ENCODE results near the gene TP53RK.
A peak's percentile ranks its signal among the peaks of the same experiment; 100 is the strongest.

Gene TP53RK

GRCh38 chr20:46694484-46694883, 5.2 kb upstream of the TP53RK start:
- in situ Hi-C loops (cut with HindIII; ENCODE audit: low pct_ligation_motif_present, low sequenced_read_pairs): no loop called here
- DNase-seq: no peak

GRCh38 chr20:46691196-46691595, 2.0 kb upstream of the TP53RK start:
- Histone ChIP-seq H3K27me3 (replicated peaks) (no peaks in the 10 kb centered on the region), H3K36me3 (replicated peaks) (no peaks in the 10 kb centered on the region), H3K4me3 (ENCODE audit: low read depth, low read length) (no peak overlapping the region), H3K27ac (no peak overlapping the region)
- no peak for DNase-seq
- in situ Hi-C loops (cut with HindIII; ENCODE audit: low pct_ligation_motif_present, low sequenced_read_pairs): no loop called here
- TF ChIP-seq, protein P1, sequence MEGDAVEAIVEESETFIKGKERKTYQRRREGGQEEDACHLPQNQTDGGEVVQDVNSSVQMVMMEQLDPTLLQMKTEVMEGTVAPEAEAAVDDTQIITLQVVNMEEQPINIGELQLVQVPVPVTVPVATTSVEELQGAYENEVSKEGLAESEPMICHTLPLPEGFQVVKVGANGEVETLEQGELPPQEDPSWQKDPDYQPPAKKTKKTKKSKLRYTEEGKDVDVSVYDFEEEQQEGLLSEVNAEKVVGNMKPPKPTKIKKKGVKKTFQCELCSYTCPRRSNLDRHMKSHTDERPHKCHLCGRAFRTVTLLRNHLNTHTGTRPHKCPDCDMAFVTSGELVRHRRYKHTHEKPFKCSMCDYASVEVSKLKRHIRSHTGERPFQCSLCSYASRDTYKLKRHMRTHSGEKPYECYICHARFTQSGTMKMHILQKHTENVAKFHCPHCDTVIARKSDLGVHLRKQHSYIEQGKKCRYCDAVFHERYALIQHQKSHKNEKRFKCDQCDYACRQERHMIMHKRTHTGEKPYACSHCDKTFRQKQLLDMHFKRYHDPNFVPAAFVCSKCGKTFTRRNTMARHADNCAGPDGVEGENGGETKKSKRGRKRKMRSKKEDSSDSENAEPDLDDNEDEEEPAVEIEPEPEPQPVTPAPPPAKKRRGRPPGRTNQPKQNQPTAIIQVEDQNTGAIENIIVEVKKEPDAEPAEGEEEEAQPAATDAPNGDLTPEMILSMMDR (IDR thresholded peaks at IDR 0.05; ENCODE audit: low read depth, low read length, missing control alignments): no peak

More at GRCh38 chr20:46694484-46694883, 5.2 kb upstream of the TP53RK start:
- TF ChIP-seq, protein P1 (IDR thresholded peaks at IDR 0.05; ENCODE audit: low read depth, low read length, missing control alignments): no peak
- Histone ChIP-seq H3K27ac (no peak overlapping the region), H3K27me3 (replicated peaks) (no peaks in the 10 kb centered on the region), H3K4me3 (ENCODE audit: low read depth, low read length) (no peak overlapping the region), H3K36me3 (replicated peaks) (no peaks in the 10 kb centered on the region)

DNA sequence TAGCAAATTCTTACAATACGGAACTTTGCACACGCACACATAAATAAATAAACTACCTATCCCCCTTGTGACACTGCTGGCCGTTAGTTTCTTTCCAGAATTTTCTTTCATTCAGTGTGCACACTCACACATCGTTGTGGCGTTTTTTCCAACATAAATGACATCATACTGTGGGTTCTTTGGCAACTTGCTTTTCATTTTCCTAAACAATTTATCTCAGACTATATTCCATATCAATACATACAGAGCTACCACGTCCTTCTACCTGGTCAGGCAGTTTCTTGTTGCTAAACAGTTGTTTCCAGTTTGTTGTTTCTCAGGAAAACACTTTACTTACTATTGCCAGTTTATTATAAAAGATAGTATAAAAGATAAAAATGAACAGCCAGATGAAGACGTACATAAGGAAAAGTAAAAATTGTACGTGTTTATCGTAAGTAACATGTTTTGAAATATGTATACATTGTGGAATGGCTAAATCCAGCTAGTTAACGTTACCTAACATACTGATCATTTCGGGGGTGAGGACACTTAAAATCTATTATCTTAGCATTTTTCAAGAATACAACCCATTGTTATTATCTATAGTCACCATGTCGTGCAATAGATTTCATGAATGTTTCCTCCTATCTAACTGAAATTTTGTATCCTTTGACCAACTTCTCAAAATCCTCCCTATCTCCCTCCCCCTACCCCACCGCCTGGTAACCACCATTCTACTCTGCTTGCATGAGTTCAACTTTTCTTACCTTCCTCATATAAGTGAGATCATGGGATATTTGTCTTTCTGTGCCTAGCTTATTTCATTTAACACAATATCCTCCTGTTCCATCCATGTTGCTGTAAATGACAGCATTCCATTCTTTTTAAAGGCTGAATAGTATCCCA, 1.2 kb upstream of the TP53RK start:
- Histone ChIP-seq H3K27me3 (replicated peaks) (no peaks in the 10 kb centered on the region), H3K4me3 (ENCODE audit: low read depth, low read length) (peak overlapping the region; percentile 56), H3K36me3 (replicated peaks) (no peaks in the 10 kb centered on the region), H3K27ac (peak overlapping the region; percentile 61)
- in situ Hi-C loops (cut with HindIII; ENCODE audit: low pct_ligation_motif_present, low sequenced_read_pairs): no loop called here
- DNase-seq: no peak
- TF ChIP-seq, protein P1 (IDR thresholded peaks at IDR 0.05; ENCODE audit: low read depth, low read length, missing control alignments): no peak

DNA sequence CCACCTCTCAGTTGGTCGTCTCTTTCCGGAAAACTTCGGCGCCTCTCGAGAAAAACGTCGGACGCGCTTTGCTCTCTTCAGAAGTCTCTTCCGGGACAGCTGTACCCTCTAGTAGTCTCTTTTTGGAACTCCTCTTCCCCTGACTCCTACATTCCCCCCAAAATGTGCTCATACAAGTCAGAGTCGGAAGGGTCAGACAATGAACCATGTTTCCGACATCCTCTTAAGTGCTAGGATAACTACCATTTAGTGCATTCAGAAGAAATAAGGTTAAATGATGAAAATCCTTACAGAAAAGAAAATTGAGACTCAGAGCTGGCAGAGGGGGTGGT, 476 bp upstream of the TP53RK start:
- H3K4me3 ChIP-seq (ENCODE audit: low read depth, low read length): peak overlapping the region; percentile 56
- H3K27me3 ChIP-seq (replicated peaks): no peaks in the 10 kb centered on the region
- TF ChIP-seq, protein P1 (IDR thresholded peaks at IDR 0.05; ENCODE audit: low read depth, low read length, missing control alignments): no peak
- peak overlapping the region; percentile 61 for H3K27ac ChIP-seq
- in situ Hi-C loops (cut with HindIII; ENCODE audit: low pct_ligation_motif_present, low sequenced_read_pairs): no loop called here
- no peaks in the 10 kb centered on the region for H3K36me3 ChIP-seq (replicated peaks)
- DNase-seq: no peak

GRCh38 chr20:46688151-46689081, 828 bp downstream of the TP53RK start:
- Histone ChIP-seq H3K36me3 (replicated peaks) (no peaks in the 10 kb centered on the region), H3K27ac (peak overlapping the region; percentile 95), H3K27me3 (replicated peaks) (no peaks in the 10 kb centered on the region), H3K4me3 (ENCODE audit: low read depth, low read length) (peak overlapping the region; percentile 80)
- DNase-seq: peak; percentile 40
- TF ChIP-seq, protein P1 (IDR thresholded peaks at IDR 0.05; ENCODE audit: low read depth, low read length, missing control alignments): no peak
- in situ Hi-C loops (cut with HindIII; ENCODE audit: low pct_ligation_motif_present, low sequenced_read_pairs): no loop called here
